AG09309 (cell line): ENCODE results near the gene RBKS.

Experiments used
- DNase-seq: peaks from one replicate; pipeline ENCODE4 v3.0.0-alpha.2; 2010; ENCODE audit warnings: low read depth
- H3K4me3 ChIP-seq: 2 replicates; pipeline ENCODE4 v1.5.1; 2011; ENCODE audit warnings: mild to moderate bottlenecking, low read depth, low read length, moderate library complexity; ENCODE audit not compliant: control insufficient read depth
- CTCF ChIP-seq: IDR thresholded peaks from 2 replicates; pipeline ENCODE4 v1.5.1; 2011; ENCODE audit warnings: mild to moderate bottlenecking, low read depth, low read length, inconsistent platforms; ENCODE audit not compliant: insufficient read depth, control insufficient read depth; ENCODE audit errors: missing control alignments

Gene RBKS

DNA sequence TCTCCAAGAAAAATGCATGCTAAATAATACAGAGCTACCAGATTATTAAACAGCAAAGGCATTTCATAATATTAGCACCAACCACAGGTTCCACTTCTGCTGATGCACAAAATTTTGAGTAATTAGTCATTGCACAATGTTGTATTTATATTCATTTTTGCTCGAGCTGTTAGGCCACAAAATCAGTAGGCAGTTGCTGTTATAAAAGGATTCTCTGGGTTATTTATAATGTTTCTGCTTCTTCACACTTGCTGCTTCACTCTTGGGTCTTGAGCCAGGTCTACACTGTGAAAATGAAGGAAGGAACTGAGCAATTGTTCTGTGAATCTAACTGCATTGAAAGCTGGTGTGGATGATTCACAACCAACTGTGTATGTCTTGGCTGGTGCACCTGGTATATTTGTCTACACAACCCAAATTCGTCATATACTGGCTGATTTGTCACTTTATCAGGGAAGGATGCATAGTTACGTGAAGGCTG, 80.4 kb downstream of the RBKS start:
- no peak for DNase-seq
- no peak for TF ChIP-seq CTCF
- no peak overlapping the region for H3K4me3 ChIP-seq

GRCh38 chr2:27808984-27809383, 81.2 kb downstream of the RBKS start:
- TF ChIP-seq CTCF, result no peak
- no peak overlapping the region for H3K4me3 ChIP-seq
- DNase-seq, result no peak

DNA sequence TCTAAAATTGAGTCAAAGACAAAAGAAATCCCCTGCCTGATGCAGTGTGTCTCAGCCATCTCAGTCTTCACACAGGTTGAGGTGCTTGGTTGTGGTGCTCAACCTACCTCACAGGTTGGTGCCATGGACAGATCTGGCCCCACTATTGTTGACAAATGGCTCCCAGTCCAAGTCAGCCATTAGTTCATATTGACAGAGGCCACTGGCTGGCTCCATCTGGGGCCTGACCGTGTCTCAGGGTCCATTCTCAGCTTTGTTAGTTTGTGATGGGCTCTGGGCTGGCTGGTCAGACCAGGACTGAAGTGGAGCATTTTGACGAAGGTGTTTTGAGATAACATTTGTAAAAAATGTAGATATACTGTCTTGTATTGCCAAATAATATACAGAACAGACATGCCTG, 81.8 kb downstream of the RBKS start:
- no peak for TF ChIP-seq CTCF
- no peak overlapping the region for H3K4me3 ChIP-seq
- no peak for DNase-seq

- DNase-seq, result no peak
- TF ChIP-seq CTCF, result peak; percentile 68
- no peak overlapping the region for H3K4me3 ChIP-seq
Measured at GRCh38 chr2:27807476-27807875, 82.7 kb downstream of the RBKS start.

- DNase-seq, result no peak
- no peak for TF ChIP-seq CTCF
- H3K4me3 ChIP-seq, result no peak overlapping the region
Measured at GRCh38 chr2:27806311-27807059, 83.7 kb downstream of the RBKS start.

- no peak for DNase-seq
- TF ChIP-seq CTCF, result no peak
- no peak overlapping the region for H3K4me3 ChIP-seq
Measured at GRCh38 chr2:27805180-27805579, 85.0 kb downstream of the RBKS start.
